ENCODE results near the gene CDK2. TPM values are rescaled to one million over a fixed set of nuclear protein-coding genes. Genes with fewer than 3 reads are reported as not detected.

Gene CDK2
- total RNA-seq, 1 experiment from 2014 or later: 76.4 TPM

DNA sequence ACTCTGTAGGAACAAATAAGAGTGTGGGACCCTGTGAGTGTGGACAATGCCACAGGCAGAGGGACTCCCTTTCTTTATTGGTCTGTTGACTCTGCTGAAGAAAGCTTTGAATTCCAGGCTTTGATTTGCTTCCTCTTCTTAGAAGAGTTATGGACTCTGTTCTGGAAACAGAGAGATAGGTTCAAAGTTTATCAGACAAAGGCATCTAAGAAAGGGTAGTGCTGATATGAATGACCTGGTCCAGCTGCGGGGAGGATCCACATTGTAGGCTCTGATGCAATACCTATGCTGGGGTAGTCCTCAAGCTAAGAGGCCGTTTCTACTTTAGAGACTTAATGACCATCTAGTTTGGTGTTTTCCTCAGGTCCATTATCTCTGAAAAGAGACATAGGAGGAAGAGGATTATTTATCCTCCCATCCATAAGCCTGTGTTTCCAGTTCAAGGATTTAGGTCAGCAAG is 43.5 kb downstream of the CDK2 start:
- H3K27me3 Mint-ChIP-seq (ENCODE audit: unreplicated experiment): no peaks in the 10 kb centered on the region
- intact Hi-C loops (cut with micrococcal nuclease; ENCODE audit: unreplicated experiment): no loop called here

DNA sequence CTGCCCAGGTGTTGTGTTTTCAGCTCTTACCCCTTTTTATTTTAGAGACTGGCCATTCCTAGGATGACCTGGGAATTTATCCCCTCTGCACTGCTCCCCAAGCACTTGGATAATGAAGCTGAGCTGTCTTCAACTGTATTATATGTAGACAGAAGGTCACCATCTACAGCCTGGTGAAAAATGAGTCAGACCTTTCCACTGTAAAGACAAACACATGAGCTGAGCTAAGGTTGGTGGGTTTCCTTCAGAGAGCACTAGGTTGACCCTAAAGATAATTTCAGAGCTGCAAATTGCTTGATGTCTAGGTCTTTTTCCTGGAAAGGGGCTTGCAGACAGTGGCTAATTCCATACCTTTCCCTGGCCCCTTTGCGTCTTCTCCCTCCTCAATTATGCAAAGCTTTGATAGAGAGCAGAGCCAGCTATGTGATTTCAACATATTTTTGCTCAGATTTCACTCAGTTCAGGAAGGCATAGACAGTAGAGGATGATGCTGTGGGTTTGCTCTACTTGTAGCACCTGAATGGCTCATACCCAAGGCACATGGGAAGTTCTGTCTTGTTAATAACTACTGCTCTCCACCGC is 45.0 kb downstream of the CDK2 start:
- no TSS peak for BruUV-seq (replicated peaks)
- Mint-ChIP-seq H3K4me1 (ENCODE audit: low read depth, unreplicated experiment) (peaks cover 25% of the 10 kb centered on the region), H3K27me3 (ENCODE audit: unreplicated experiment) (no peaks in the 10 kb centered on the region), H3K9me3 (ENCODE audit: low read depth, unreplicated experiment) (no peaks in the 10 kb centered on the region), H3K36me3 (ENCODE audit: insufficient read depth, unreplicated experiment) (peaks cover 19% of the 10 kb centered on the region), H3K27ac (ENCODE audit: unreplicated experiment) (no peak overlapping the region), H3K4me3 (ENCODE audit: low read depth, unreplicated experiment) (no peak overlapping the region)
- TF ChIP-seq, protein P1, sequence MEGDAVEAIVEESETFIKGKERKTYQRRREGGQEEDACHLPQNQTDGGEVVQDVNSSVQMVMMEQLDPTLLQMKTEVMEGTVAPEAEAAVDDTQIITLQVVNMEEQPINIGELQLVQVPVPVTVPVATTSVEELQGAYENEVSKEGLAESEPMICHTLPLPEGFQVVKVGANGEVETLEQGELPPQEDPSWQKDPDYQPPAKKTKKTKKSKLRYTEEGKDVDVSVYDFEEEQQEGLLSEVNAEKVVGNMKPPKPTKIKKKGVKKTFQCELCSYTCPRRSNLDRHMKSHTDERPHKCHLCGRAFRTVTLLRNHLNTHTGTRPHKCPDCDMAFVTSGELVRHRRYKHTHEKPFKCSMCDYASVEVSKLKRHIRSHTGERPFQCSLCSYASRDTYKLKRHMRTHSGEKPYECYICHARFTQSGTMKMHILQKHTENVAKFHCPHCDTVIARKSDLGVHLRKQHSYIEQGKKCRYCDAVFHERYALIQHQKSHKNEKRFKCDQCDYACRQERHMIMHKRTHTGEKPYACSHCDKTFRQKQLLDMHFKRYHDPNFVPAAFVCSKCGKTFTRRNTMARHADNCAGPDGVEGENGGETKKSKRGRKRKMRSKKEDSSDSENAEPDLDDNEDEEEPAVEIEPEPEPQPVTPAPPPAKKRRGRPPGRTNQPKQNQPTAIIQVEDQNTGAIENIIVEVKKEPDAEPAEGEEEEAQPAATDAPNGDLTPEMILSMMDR (IDR thresholded peaks at IDR 0.05; ENCODE audit: unreplicated experiment): no peak
- DNase-seq: no peak
- intact Hi-C loops (cut with micrococcal nuclease; ENCODE audit: unreplicated experiment): no loop called here
- CTCF ChIA-PET: interaction anchor here (0.6 kb wide), 2 partner anchors 16 to 44 kb away, joined by 5 to 8 read pairs; no protein-coding TSS in a partner anchor

More for the DNA sequence above, 43.5 kb downstream of the CDK2 start:
- DNase-seq: no peak
- Mint-ChIP-seq H3K9me3 (ENCODE audit: low read depth, unreplicated experiment) (no peaks in the 10 kb centered on the region), H3K27ac (ENCODE audit: unreplicated experiment) (peak overlapping the region; percentile 48), H3K4me3 (ENCODE audit: low read depth, unreplicated experiment) (no peak overlapping the region), H3K36me3 (ENCODE audit: insufficient read depth, unreplicated experiment) (peaks cover 22% of the 10 kb centered on the region), H3K4me1 (ENCODE audit: low read depth, unreplicated experiment) (peaks cover 26% of the 10 kb centered on the region)
- BruUV-seq (replicated peaks): TSS peak; percentile 37
- TF ChIP-seq, protein P1 (IDR thresholded peaks at IDR 0.05; ENCODE audit: unreplicated experiment): no peak
- CTCF ChIA-PET: no interaction called here

DNA sequence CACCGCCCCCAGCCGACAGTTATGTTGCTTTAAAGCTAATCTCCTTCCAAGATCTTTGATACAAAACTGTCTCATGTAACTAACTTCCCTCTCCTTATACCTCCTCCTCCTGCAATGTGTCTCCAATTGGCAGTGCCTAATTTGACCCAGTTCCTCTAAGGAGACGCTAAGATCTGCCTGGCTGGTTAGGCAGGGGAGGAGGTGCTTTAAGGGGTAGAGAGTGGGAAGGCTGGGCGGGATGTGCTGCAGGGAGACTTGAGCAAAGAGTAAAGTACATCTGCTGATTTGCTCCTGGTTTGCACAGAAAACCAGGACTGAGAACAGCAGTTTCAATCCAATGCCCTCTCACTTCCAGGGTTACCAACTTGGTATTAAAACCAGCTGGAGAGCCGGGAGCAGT is 46.9 kb downstream of the CDK2 start:
- no peak for DNase-seq
- intact Hi-C loops (cut with micrococcal nuclease; ENCODE audit: unreplicated experiment): no loop called here
- Mint-ChIP-seq H3K27ac (ENCODE audit: unreplicated experiment) (no peak overlapping the region), H3K27me3 (ENCODE audit: unreplicated experiment) (no peaks in the 10 kb centered on the region), H3K4me1 (ENCODE audit: low read depth, unreplicated experiment) (peaks cover 10% of the 10 kb centered on the region), H3K36me3 (ENCODE audit: insufficient read depth, unreplicated experiment) (peaks cover 5% of the 10 kb centered on the region), H3K9me3 (ENCODE audit: low read depth, unreplicated experiment) (no peaks in the 10 kb centered on the region), H3K4me3 (ENCODE audit: low read depth, unreplicated experiment) (no peak overlapping the region)
- no TSS peak for BruUV-seq (replicated peaks)
- TF ChIP-seq, protein P1 (IDR thresholded peaks at IDR 0.05; ENCODE audit: unreplicated experiment): no peak
- CTCF ChIA-PET: interaction anchor here (1.1 kb wide), 1 partner anchor 40 kb away, joined by 4 read pairs; the partner anchor contains the start of gene RAB5B

DNA sequence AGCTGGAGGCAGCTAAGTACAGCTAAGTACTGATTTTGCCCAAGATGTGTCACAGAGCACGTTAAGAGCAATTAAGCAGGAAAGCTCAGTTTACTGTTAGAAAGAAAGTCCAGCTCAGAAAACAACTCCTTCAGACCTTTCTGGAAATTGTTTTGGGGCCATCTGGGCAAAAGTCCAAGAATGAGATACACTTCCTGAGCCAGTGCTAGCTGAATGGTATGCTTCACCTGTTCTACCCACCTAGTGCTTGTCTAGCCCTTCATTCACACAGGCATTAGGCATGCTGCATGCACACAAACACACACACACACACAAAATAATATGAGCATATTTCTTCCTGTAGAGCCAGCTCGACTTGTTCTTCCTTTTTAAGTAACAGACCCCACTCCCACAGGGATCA is 47.6 kb downstream of the CDK2 start:
- Mint-ChIP-seq H3K4me1 (ENCODE audit: low read depth, unreplicated experiment) (peaks cover 10% of the 10 kb centered on the region), H3K27ac (ENCODE audit: unreplicated experiment) (no peak overlapping the region), H3K4me3 (ENCODE audit: low read depth, unreplicated experiment) (no peak overlapping the region), H3K27me3 (ENCODE audit: unreplicated experiment) (no peaks in the 10 kb centered on the region), H3K9me3 (ENCODE audit: low read depth, unreplicated experiment) (no peaks in the 10 kb centered on the region), H3K36me3 (ENCODE audit: insufficient read depth, unreplicated experiment) (peaks cover under 1% of the 10 kb centered on the region)
- DNase-seq: peak; percentile 19
- CTCF ChIA-PET: interaction anchor here (0.5 to 1.1 kb wide), 3 partner anchors 41 to 301 kb away, joined by 4 to 6 read pairs (median 5); partner anchors contain the start of gene RAB5B
- BruUV-seq (replicated peaks): no TSS peak
- intact Hi-C loops (cut with micrococcal nuclease; ENCODE audit: unreplicated experiment): no loop called here
- TF ChIP-seq, protein P1 (IDR thresholded peaks at IDR 0.05; ENCODE audit: unreplicated experiment): no peak
